ENCODE data around the gene DNMBP. TPM values are rescaled to one million over a fixed set of nuclear protein-coding genes. Genes with fewer than 3 reads are reported as not detected.

DNMBP gene
- total RNA-seq, 2 donors from 2014 or later = 17.9 to 34.2 TPM

GRCh38 chr10:100004805-100005510 lies 4.8 kb downstream of the DNMBP start:
- H3K36me3 ChIP-seq = peaks cover 3% of the 10 kb centered on the region
- H3K9me3 ChIP-seq = no peaks in the 10 kb centered on the region
- ATAC-seq (ENCODE audit: insufficient number of reproducible peaks, low FRiP score, low read depth) (no peak), DNase-seq (ENCODE audit: low spot score) (no peak)
- H3K27me3 ChIP-seq (replicated peaks; ENCODE audit: insufficient read depth) = no peaks in the 10 kb centered on the region
- no peak overlapping the region for H3K27ac ChIP-seq
- no peak overlapping the region for H3K4me3 ChIP-seq
- no peak for TF ChIP-seq CTCF (IDR thresholded peaks at IDR 0.05)
- peaks cover 13 to 29% of the 10 kb centered on the region in 2 donors for H3K4me1 ChIP-seq (ENCODE audit: control insufficient read depth in 1 of 2, low read depth in 2 of 2)

GRCh38 chr10:100000109-100000644 lies 9.6 kb downstream of the DNMBP start:
- Histone ChIP-seq H3K36me3 (peaks cover 3% of the 10 kb centered on the region), H3K27ac (no peak overlapping the region), H3K27me3 (replicated peaks; ENCODE audit: insufficient read depth) (no peaks in the 10 kb centered on the region), H3K9me3 (no peaks in the 10 kb centered on the region), H3K4me3 (no peak overlapping the region), H3K4me1 (ENCODE audit: control insufficient read depth in 1 of 2, low read depth in 2 of 2) (peaks cover 5 to 8% of the 10 kb centered on the region in 2 donors)
- ATAC-seq (ENCODE audit: insufficient number of reproducible peaks, low FRiP score, low read depth) = no peak
- TF ChIP-seq CTCF (IDR thresholded peaks at IDR 0.05) = no peak
- DNase-seq (ENCODE audit: low spot score) = no peak

- H3K4me1 ChIP-seq (ENCODE audit: control insufficient read depth in 1 of 2, low read depth in 2 of 2) = peaks cover 5 to 8% of the 10 kb centered on the region in 2 donors
- no peaks in the 10 kb centered on the region for H3K27me3 ChIP-seq (replicated peaks; ENCODE audit: insufficient read depth)
- no peak for DNase-seq (ENCODE audit: low spot score)
- no peak for TF ChIP-seq CTCF (IDR thresholded peaks at IDR 0.05)
- H3K9me3 ChIP-seq = no peaks in the 10 kb centered on the region
- no peak overlapping the region for H3K4me3 ChIP-seq
- ATAC-seq (ENCODE audit: insufficient number of reproducible peaks, low FRiP score, low read depth) = no peak
- no peak overlapping the region for H3K27ac ChIP-seq
- H3K36me3 ChIP-seq = peaks cover 3% of the 10 kb centered on the region
These were observed 10.2 kb downstream of the DNMBP start for GRCh38 chr10:99999319-100000108.

GRCh38 chr10:99998889-99999288 lies 10.9 kb downstream of the DNMBP start:
- H3K36me3 ChIP-seq = peaks cover 3% of the 10 kb centered on the region
- no peak overlapping the region for H3K27ac ChIP-seq
- no peaks in the 10 kb centered on the region for H3K9me3 ChIP-seq
- H3K4me3 ChIP-seq = no peak overlapping the region
- no peak for TF ChIP-seq CTCF (IDR thresholded peaks at IDR 0.05)
- no peaks in the 10 kb centered on the region for H3K27me3 ChIP-seq (replicated peaks; ENCODE audit: insufficient read depth)
- DNase-seq (ENCODE audit: low spot score) (no peak), ATAC-seq (ENCODE audit: insufficient number of reproducible peaks, low FRiP score, low read depth) (no peak)
- peaks cover 7 to 8% of the 10 kb centered on the region in 2 donors for H3K4me1 ChIP-seq (ENCODE audit: control insufficient read depth in 1 of 2, low read depth in 2 of 2)
